ENCODE data around the gene CAPN11.
"Not testable (repeated sequence)": the region's sequence is repeated elsewhere in the genome, so short reads cannot be mapped to it uniquely, and the experiment has no call there.

CAPN11 gene

GRCh38 chr6:44157152-44157521 is 1.5 kb upstream of the CAPN11 start:
- no peak for DNase-seq

GRCh38 chr6:44161997-44162338 is 3.3 kb downstream of the CAPN11 start:
- DNase-seq: peak; percentile 24

GRCh38 chr6:44162876-44163625 is 4.4 kb downstream of the CAPN11 start:
- no peak for DNase-seq

- no peak for DNase-seq
Observed at GRCh38 chr6:44166116-44166515, 7.5 kb downstream of the CAPN11 start.

GRCh38 chr6:44166591-44167184 is 8.1 kb downstream of the CAPN11 start:
- no peak for DNase-seq

- no peak for DNase-seq
Observed at GRCh38 chr6:44167567-44167966, 8.9 kb downstream of the CAPN11 start.

GRCh38 chr6:44169154-44169553 is 10.5 kb downstream of the CAPN11 start:
- no peak for DNase-seq

GRCh38 chr6:44169886-44170570 is 11.4 kb downstream of the CAPN11 start:
- no peak for DNase-seq

- no peak for DNase-seq
Observed at GRCh38 chr6:44171899-44172546, 13.4 kb downstream of the CAPN11 start.

GRCh38 chr6:44172731-44173500 is 14.3 kb downstream of the CAPN11 start:
- DNase-seq: peak; percentile 17

- no peak for DNase-seq
Observed at GRCh38 chr6:44176130-44176761, 17.6 kb downstream of the CAPN11 start.

GRCh38 chr6:44176762-44177509 is 18.3 kb downstream of the CAPN11 start:
- no peak for DNase-seq

- DNase-seq: no peak
Observed at GRCh38 chr6:44177691-44178423, 19.2 kb downstream of the CAPN11 start.

- DNase-seq: no peak
Observed at GRCh38 chr6:44178424-44179071, 19.9 kb downstream of the CAPN11 start.

GRCh38 chr6:44179072-44179536 is 20.5 kb downstream of the CAPN11 start:
- DNase-seq: no peak

GRCh38 chr6:44179648-44180047 is 21.0 kb downstream of the CAPN11 start:
- DNase-seq: no peak

GRCh38 chr6:44180406-44180805 is 21.8 kb downstream of the CAPN11 start:
- no peak for DNase-seq

- no peak for DNase-seq
Observed at GRCh38 chr6:44180886-44181285, 22.3 kb downstream of the CAPN11 start.

- not testable (repeated sequence) for DNase-seq
Observed at GRCh38 chr6:44181784-44182183, 23.2 kb downstream of the CAPN11 start.

GRCh38 chr6:44182911-44183390 is 24.3 kb downstream of the CAPN11 start:
- no peak for DNase-seq
